Mucosa of rectum (tissue), 2 donors: Measurements from ENCODE around the gene NTSR2.

Experiments
- H3K27ac ChIP-seq, 2 donors: one replicate each; pipeline ENCODE4 v1.7.0; 2013; ENCODE audit warnings: inconsistent platforms in 2 of 2, low read depth in 2 of 2, low read length in 2 of 2
- H3K27me3 ChIP-seq, 2 donors: one replicate each; pipeline ENCODE4 v1.7.0; 2013; ENCODE audit warnings: low read length in 2 of 2; ENCODE audit not compliant: control insufficient read depth in 2 of 2, insufficient read depth in 2 of 2
- H3K36me3 ChIP-seq, 2 donors: one replicate each; pipeline ENCODE4 v1.7.0; 2013; ENCODE audit warnings: low read length in 2 of 2; ENCODE audit not compliant: control insufficient read depth in 2 of 2, insufficient read depth in 2 of 2
- H3K4me1 ChIP-seq, 2 donors: one replicate each; pipeline ENCODE4 v1.7.0; 2013; ENCODE audit warnings: low read length in 2 of 2, mild to moderate bottlenecking in 1 of 2; ENCODE audit not compliant: control insufficient read depth in 2 of 2, insufficient read depth in 2 of 2
- H3K4me3 ChIP-seq, 2 donors: one replicate each; pipeline ENCODE4 v1.7.0; 2013; ENCODE audit warnings: low read length in 2 of 2
- H3K9ac ChIP-seq, 2 donors: one replicate each; pipeline ENCODE4 v1.7.0; 2013; ENCODE audit warnings: low read length in 2 of 2, low read depth in 1 of 2, mild to moderate bottlenecking in 1 of 2
- H3K9me3 ChIP-seq, 2 donors: one replicate each; pipeline ENCODE4 v1.7.0; 2013; ENCODE audit warnings: low read length in 2 of 2; ENCODE audit not compliant: control insufficient read depth in 2 of 2
- donor health status: healthy.
- donor health status: Normal muscosa, but diverticular disease.

NTSR2 gene

DNA sequence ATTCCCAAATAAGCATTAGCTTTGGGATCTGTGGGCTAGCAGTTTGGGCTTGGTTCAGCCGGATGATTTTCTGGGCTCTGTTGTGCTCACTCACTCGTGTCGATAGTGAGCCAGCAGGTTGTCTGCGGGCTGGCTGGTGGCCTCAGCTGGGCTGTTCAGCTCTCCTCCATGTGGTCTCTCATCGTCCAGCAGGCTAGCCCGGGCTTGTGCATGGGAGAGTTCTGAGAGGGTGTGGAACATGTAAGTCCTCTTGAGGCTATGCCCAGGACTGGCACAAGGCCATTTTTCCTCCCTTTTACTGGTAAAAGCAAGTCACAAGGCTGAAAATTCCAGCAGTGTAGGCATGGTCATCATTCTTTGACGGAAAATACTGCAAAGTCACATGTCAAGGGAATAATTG lies 38.5 kb downstream of the NTSR2 start:
- Histone ChIP-seq H3K27me3 (peaks cover 0 to 3% of the 10 kb centered on the region in 2 donors), H3K4me1 (no peaks in the 10 kb centered on the region), H3K36me3 (no peaks in the 10 kb centered on the region), H3K9me3 (no peaks in the 10 kb centered on the region), H3K9ac (no peak overlapping the region), H3K27ac (no peak overlapping the region), H3K4me3 (no peak overlapping the region)

DNA sequence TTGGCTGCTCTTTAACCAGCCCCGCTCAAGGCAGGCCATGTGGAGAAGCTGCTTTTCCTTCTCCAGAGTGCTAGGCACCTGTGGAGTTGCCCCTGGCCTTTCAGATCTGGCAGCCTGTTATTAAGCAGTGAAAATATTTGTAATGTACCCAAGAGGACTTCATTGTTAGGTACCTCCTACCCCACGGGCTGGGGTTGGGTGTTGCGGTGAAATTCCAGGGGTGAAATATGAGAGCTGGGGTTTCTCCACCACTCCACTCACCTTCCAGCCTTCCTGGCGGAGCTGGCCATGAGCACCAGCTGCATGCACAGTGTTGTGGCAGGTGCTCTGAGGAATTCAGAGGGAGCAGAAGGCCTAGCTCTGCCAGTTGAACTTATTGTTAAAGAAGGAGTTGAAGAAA lies 39.1 kb downstream of the NTSR2 start:
- H3K9ac ChIP-seq: no peak overlapping the region

DNA sequence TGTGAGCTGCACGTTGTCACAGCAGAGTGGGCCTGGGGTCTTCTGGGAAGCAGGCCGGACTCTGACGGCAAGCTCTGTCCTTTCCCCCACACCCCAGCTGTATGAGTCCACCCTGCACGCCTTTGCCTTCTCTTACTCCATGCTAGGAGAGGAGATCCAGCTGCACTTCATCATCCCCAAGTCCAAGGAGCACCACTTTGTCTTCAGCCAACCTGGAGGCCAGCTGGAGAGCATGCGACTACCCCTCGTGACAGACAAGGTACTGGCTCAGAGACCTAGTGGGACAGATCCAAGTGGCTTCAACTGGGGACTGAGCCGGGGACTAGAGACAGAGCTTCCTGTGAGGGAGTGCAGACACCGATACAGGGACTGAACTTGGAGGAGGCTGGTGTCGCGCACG lies 40.1 kb downstream of the NTSR2 start:
- no peak overlapping the region for H3K9ac ChIP-seq
- no peaks in the 10 kb centered on the region for H3K27me3 ChIP-seq
- H3K4me3 ChIP-seq: no peak overlapping the region
- H3K36me3 ChIP-seq: no peaks in the 10 kb centered on the region
- H3K9me3 ChIP-seq: no peaks in the 10 kb centered on the region
- H3K27ac ChIP-seq: no peak overlapping the region
- no peaks in the 10 kb centered on the region for H3K4me1 ChIP-seq

More for the DNA sequence above, 39.1 kb downstream of the NTSR2 start:
- no peaks in the 10 kb centered on the region for H3K9me3 ChIP-seq
- no peak overlapping the region for H3K27ac ChIP-seq
- no peaks in the 10 kb centered on the region for H3K36me3 ChIP-seq
- H3K27me3 ChIP-seq: peaks cover 0 to 2% of the 10 kb centered on the region in 2 donors
- H3K4me3 ChIP-seq: no peak overlapping the region
- H3K4me1 ChIP-seq: no peaks in the 10 kb centered on the region

DNA sequence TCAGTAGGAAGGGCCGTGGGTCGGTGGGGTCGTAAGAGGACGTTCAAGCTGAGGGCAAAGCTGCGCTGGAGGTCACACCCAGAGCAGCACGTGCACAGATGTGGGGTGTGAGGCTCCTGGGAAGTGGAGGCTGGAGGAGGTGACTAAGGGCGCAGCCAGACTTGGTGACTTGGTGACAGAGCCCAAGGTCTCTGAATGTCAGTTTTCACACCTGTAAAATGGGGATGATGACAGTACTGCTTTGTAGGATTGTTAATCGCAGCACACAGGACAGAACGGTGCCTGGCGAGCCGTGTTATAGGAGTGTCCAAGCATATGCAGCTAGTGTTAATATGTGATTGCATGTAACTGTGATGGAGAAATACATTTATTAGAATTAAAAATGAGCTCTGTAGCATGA lies 40.8 kb downstream of the NTSR2 start:
- Histone ChIP-seq H3K36me3 (no peaks in the 10 kb centered on the region), H3K4me1 (no peaks in the 10 kb centered on the region), H3K4me3 (no peak overlapping the region)

DNA sequence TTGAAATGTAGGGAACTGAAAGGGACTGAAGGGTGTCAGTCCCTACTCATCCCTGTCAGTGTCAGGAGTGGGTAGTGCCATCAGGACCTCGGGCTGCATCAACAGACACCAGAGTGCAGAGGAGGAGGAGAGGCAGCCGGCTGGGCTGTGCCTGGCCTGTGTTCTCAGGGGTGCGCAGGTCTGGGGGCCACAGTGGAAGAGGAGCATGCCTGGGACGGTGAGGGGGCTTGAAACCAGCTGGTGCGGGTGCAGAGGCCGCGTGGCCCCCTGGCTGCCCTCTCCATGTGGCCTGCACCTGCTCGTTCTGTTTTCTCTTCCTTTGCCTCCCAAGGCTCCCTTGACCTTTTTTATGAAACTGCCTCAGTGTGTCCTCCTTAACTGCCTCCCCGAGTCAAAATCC lies 41.3 kb downstream of the NTSR2 start:
- Histone ChIP-seq H3K36me3 (no peaks in the 10 kb centered on the region), H3K27ac (no peak overlapping the region), H3K9me3 (no peaks in the 10 kb centered on the region)

More for the DNA sequence above, 40.8 kb downstream of the NTSR2 start:
- H3K27me3 ChIP-seq: no peaks in the 10 kb centered on the region
- H3K27ac ChIP-seq: no peak overlapping the region
- no peaks in the 10 kb centered on the region for H3K9me3 ChIP-seq
- no peak overlapping the region for H3K9ac ChIP-seq

GRCh38 chr2:11625671-11626070 lies 44.3 kb downstream of the NTSR2 start:
- no peak overlapping the region for H3K27ac ChIP-seq
- H3K4me1 ChIP-seq: no peaks in the 10 kb centered on the region
- H3K36me3 ChIP-seq: no peaks in the 10 kb centered on the region

More for the DNA sequence above, 41.3 kb downstream of the NTSR2 start:
- Histone ChIP-seq H3K4me1 (no peaks in the 10 kb centered on the region), H3K27me3 (no peaks in the 10 kb centered on the region), H3K9ac (no peak overlapping the region), H3K4me3 (no peak overlapping the region)

DNA sequence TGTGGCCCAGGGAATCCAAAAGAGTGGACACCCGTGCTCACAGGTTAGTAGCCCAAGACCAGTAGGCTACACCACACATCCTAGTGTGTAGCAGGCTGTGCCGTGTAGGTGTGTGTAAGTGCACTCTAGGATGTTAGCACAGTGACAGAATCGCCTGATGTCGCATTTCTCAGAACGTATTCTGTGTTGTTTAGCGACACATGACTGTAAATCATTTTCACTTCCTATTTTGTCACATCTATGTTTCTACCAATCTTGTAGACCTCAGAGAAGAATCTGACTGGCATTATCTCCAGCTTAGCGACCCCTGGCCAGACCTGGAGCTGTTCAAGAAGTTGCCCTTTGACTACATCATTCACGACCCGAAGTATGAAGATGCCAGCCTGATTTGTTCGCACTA lies 45.1 kb downstream of the NTSR2 start:
- Histone ChIP-seq H3K9ac (no peak overlapping the region), H3K27ac (no peak overlapping the region), H3K27me3 (no peaks in the 10 kb centered on the region), H3K4me1 (no peaks in the 10 kb centered on the region), H3K4me3 (no peak overlapping the region), H3K36me3 (no peaks in the 10 kb centered on the region), H3K9me3 (no peaks in the 10 kb centered on the region)

More at GRCh38 chr2:11625671-11626070, 44.3 kb downstream of the NTSR2 start:
- Histone ChIP-seq H3K4me3 (no peak overlapping the region), H3K9me3 (no peaks in the 10 kb centered on the region), H3K27me3 (no peaks in the 10 kb centered on the region), H3K9ac (no peak overlapping the region)

- H3K27me3 ChIP-seq: no peaks in the 10 kb centered on the region
- H3K9me3 ChIP-seq: no peaks in the 10 kb centered on the region
- H3K36me3 ChIP-seq: no peaks in the 10 kb centered on the region
- H3K27ac ChIP-seq: no peak overlapping the region
- no peak overlapping the region for H3K4me3 ChIP-seq
- H3K9ac ChIP-seq: no peak overlapping the region
- H3K4me1 ChIP-seq: no peaks in the 10 kb centered on the region
Observed at GRCh38 chr2:11622611-11623010, 47.4 kb downstream of the NTSR2 start.

GRCh38 chr2:11621410-11621809 lies 48.6 kb downstream of the NTSR2 start:
- Histone ChIP-seq H3K27ac (no peak overlapping the region), H3K27me3 (no peaks in the 10 kb centered on the region), H3K9me3 (no peaks in the 10 kb centered on the region), H3K36me3 (no peaks in the 10 kb centered on the region), H3K4me3 (no peak overlapping the region), H3K9ac (no peak overlapping the region), H3K4me1 (no peaks in the 10 kb centered on the region)

GRCh38 chr2:11618708-11619062 lies 51.3 kb downstream of the NTSR2 start:
- no peaks in the 10 kb centered on the region for H3K36me3 ChIP-seq
- no peak overlapping the region for H3K4me3 ChIP-seq
- no peak overlapping the region for H3K9ac ChIP-seq
- no peak overlapping the region for H3K27ac ChIP-seq
- H3K4me1 ChIP-seq: no peaks in the 10 kb centered on the region
- no peaks in the 10 kb centered on the region for H3K9me3 ChIP-seq
- no peaks in the 10 kb centered on the region for H3K27me3 ChIP-seq
